CD8-positive, alpha-beta memory T cell (primary cell): ENCODE measurements around the gene PTPRT. TPM values are rescaled to one million over a fixed set of nuclear protein-coding genes. Genes with fewer than 3 reads are reported as not detected.

Experiments used
- CTCF ChIA-PET: fragments of 350-600 bp; sonication (Branson Sonifier 250); formaldehyde crosslinking; loops from one replicate; lab custom pipeline; 2021; ENCODE audit warnings: antibody characterized with exemption; lab: Charles Lee
- POLR2A ChIA-PET: fragments of 350-600 bp; sonication (Branson Sonifier 250); formaldehyde crosslinking; loops from one replicate; lab custom pipeline; 2021; ENCODE audit warnings: antibody characterized with exemption; lab: Charles Lee
- DNase-seq, 5 donors: peaks; one replicate each; pipeline versions ENCODE4 v3.0.0 to v3.0.0-alpha.2; 2020 to 2022; ENCODE audit warnings: mixed read lengths in 1 of 5
- H3K27ac ChIP-seq: one replicate; pipeline ENCODE4 v1.7.0; 2013; ENCODE audit warnings: low read depth, mild to moderate bottlenecking, low read length, moderate library complexity
- H3K27me3 ChIP-seq: 2 replicates; pipeline ENCODE4 v1.7.0; 2013; ENCODE audit warnings: low read length, mild to moderate bottlenecking; ENCODE audit not compliant: insufficient read depth, poor library complexity, severe bottlenecking
- H3K36me3 ChIP-seq: 2 replicates; pipeline ENCODE4 v1.7.0; 2013; ENCODE audit warnings: mild to moderate bottlenecking, low read length, moderate library complexity; ENCODE audit not compliant: insufficient read depth
- H3K4me1 ChIP-seq: 2 replicates; pipeline ENCODE4 v1.7.0; 2013; ENCODE audit warnings: mild to moderate bottlenecking, low read length, moderate library complexity; ENCODE audit not compliant: insufficient read depth
- H3K4me3 ChIP-seq: 2 replicates; pipeline ENCODE4 v1.7.0; 2013; ENCODE audit warnings: mild to moderate bottlenecking, low read length
- H3K9me3 ChIP-seq: 2 replicates; pipeline ENCODE4 v1.7.0; 2013; ENCODE audit warnings: mild to moderate bottlenecking, low read length
- H3K27ac Mint-ChIP-seq, 8 donors: one replicate each; pipeline ENCODE4 v1.8.0; 2020 to 2021; ENCODE audit warnings: mixed read lengths in 8 of 8, mild to moderate bottlenecking in 6 of 8, inconsistent platforms in 3 of 8, moderate library complexity in 3 of 8
- H3K27me3 Mint-ChIP-seq, 2 donors: one replicate each; pipeline ENCODE4 v1.8.0; 2020 to 2021; ENCODE audit warnings: mixed read lengths in 2 of 2, mild to moderate bottlenecking in 1 of 2, moderate library complexity in 1 of 2
- H3K36me3 Mint-ChIP-seq, 3 donors: one replicate each; pipeline ENCODE4 v1.8.0; 2020 to 2021; ENCODE audit warnings: mixed read lengths in 3 of 3, inconsistent platforms in 1 of 3, mild to moderate bottlenecking in 1 of 3
- H3K4me1 Mint-ChIP-seq, 3 donors: one replicate each; pipeline ENCODE4 v1.8.0; 2020 to 2021; ENCODE audit warnings: mixed read lengths in 3 of 3, inconsistent platforms in 1 of 3, mild to moderate bottlenecking in 1 of 3
- H3K4me3 Mint-ChIP-seq, 7 donors: one replicate each; pipeline ENCODE4 v1.8.0; 2020 to 2021; ENCODE audit warnings: mixed read lengths in 7 of 7, mild to moderate bottlenecking in 6 of 7, moderate library complexity in 4 of 7, inconsistent platforms in 2 of 7
- H3K9me3 Mint-ChIP-seq, 5 donors: one replicate each; pipeline ENCODE4 v1.8.0; 2020 to 2022; ENCODE audit warnings: mixed read lengths in 5 of 5, mild to moderate bottlenecking in 3 of 5, moderate library complexity in 2 of 5, inconsistent platforms in 1 of 5
- polyA plus RNA-seq: library from polyadenylated mRNA; unstranded; fragments of 300-500 nt; fragmentation: Illumina TruSeq; gene quantifications from one replicate; pipeline ENCODE4 v1.2.3, GENCODE V29; 2021
- total RNA-seq, 2 experiments: library from RNA; stranded (reverse); gene quantifications; one replicate each; pipeline ENCODE4 v1.2.3, GENCODE V29; 2021

The PTPRT gene
- total and polyA plus RNA-seq, 3 experiments from 2014 or later, result not detected

DNA sequence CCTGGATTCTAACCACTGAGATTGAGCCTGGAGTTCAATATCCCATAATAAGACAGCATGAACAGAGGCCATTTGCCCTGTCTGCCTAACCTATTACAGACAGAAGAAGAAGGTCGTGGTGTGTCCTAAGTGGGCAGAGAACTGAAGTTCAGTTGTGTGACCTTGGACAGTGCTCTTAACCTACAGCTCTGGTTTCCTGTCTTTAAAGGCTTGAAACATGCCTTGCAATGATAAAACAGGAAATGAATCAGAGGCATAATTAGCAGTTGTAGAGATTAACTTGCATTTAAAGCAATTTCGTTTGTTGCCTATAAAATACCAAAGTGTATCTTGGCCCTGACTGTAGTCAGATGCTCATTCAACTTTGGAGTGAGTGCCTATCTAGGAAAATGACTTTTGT, 1064.3 kb downstream of the PTPRT start:
- H3K9me3 Mint-ChIP-seq, result peaks cover 0 to 12% (median 0%) of the 10 kb centered on the region in 5 donors
- H3K4me1 Mint-ChIP-seq, result no peaks in the 10 kb centered on the region
- Histone ChIP-seq H3K27me3 (no peaks in the 10 kb centered on the region), H3K4me3 (no peak overlapping the region), H3K9me3 (no peaks in the 10 kb centered on the region), H3K36me3 (no peaks in the 10 kb centered on the region), H3K4me1 (no peaks in the 10 kb centered on the region), H3K27ac (no peak overlapping the region)
- H3K4me3 Mint-ChIP-seq, result no peak overlapping the region
- no peaks in the 10 kb centered on the region for H3K36me3 Mint-ChIP-seq
- ChIA-PET POLR2A (no interaction called here), CTCF (no interaction called here)
- H3K27me3 Mint-ChIP-seq, result peaks cover 0 to 2% of the 10 kb centered on the region in 2 donors
- no peak for DNase-seq
- no peak overlapping the region for H3K27ac Mint-ChIP-seq

DNA sequence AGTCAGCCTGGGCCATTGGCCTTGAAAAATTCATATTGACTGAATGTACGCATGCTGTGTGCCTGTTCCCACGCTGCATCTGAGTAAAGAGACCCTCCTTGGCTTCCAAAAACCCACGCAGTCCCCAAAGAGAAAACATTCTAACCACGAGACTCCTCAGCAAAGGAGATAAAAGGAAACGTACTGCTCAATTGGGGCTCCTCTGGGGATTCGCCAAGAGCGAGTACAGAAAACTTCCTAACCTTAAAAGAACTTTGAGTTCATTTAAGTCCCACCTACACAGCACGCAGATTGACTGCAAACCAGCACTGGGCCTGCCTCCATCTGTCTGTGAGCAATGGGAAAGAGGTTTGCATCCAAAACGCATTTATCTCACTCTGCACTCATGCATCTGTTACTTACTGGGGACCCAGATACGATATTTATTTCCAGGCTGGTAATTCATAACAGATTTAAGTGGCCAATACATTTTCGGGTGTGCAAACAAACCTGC, 1065.7 kb downstream of the PTPRT start:
- no peak overlapping the region for H3K27ac Mint-ChIP-seq
- Histone ChIP-seq H3K27me3 (no peaks in the 10 kb centered on the region), H3K4me3 (no peak overlapping the region), H3K36me3 (no peaks in the 10 kb centered on the region), H3K27ac (no peak overlapping the region), H3K9me3 (no peaks in the 10 kb centered on the region), H3K4me1 (no peaks in the 10 kb centered on the region)
- POLR2A ChIA-PET, result no interaction called here
- CTCF ChIA-PET, result no interaction called here
- H3K27me3 Mint-ChIP-seq, result peaks cover 0 to 2% of the 10 kb centered on the region in 2 donors
- peaks cover 0 to 12% (median 0%) of the 10 kb centered on the region in 5 donors for H3K9me3 Mint-ChIP-seq
- DNase-seq, result no peak
- H3K4me1 Mint-ChIP-seq, result no peaks in the 10 kb centered on the region
- H3K4me3 Mint-ChIP-seq, result no peak overlapping the region
- H3K36me3 Mint-ChIP-seq, result no peaks in the 10 kb centered on the region

DNA sequence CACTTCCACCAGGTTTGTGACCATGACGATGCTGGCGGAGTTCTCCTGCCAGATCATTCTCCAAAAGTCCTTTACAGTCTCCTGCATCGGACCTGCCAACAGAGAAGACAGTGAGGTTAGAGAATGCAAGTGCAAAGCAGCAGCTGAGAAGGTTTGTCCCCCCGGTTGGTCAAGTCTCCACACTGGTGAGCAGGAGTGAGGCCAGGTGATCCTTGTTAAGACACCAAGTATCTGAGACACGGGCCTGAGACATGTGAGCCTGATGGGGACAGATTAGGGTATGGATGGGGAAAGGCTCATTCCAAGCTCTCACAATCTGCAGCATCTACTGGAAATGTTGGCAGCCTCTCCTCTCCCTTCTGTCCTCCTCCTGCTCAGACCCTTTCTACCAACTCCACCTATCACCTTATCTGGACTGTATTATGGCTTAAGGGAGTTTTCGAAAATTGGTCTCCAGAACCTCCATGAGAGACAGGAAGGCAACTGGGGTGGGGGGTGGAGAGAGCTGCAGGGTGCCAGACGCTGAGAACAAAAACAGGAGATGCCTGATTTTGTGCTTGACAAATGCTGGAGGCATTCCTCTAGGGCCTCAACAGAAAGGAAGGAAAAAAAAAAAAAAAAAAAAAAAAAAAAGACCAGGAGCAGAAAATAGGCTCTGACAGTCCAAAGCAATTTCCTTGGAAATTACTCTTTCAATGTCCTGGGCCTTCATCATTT, 1071.1 kb downstream of the PTPRT start:
- Histone ChIP-seq H3K4me1 (no peaks in the 10 kb centered on the region), H3K9me3 (no peaks in the 10 kb centered on the region), H3K36me3 (no peaks in the 10 kb centered on the region), H3K27me3 (no peaks in the 10 kb centered on the region), H3K27ac (no peak overlapping the region), H3K4me3 (no peak overlapping the region)
- CTCF ChIA-PET, result no interaction called here
- no peak overlapping the region for H3K27ac Mint-ChIP-seq
- H3K4me1 Mint-ChIP-seq, result no peaks in the 10 kb centered on the region
- peaks cover 0 to 2% of the 10 kb centered on the region in 2 donors for H3K27me3 Mint-ChIP-seq
- peaks cover 0 to 4% (median 1%) of the 10 kb centered on the region in 5 donors for H3K9me3 Mint-ChIP-seq
- DNase-seq, result no peak
- H3K4me3 Mint-ChIP-seq, result no peak overlapping the region
- no peaks in the 10 kb centered on the region for H3K36me3 Mint-ChIP-seq
- POLR2A ChIA-PET, result no interaction called here

DNA sequence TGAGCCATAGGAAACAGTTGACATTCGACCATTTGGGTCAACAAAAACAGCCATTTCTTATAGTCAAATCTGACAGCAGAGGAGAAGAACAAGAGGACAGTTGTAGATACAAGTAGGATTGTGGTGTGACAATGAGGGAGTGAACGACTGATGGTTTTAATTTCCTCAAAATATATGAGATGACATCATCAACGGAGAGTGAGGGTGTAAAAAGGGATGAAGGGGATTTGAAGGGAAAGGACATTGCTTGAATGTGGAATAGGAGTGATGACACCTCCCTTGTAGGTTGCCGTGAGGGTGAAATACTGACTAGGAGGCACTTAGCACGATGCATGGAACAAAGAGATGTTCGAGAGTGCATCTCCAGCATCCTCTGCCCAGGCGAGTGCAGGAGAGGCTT, 1071.7 kb downstream of the PTPRT start:
- H3K4me1 Mint-ChIP-seq, result no peaks in the 10 kb centered on the region
- no peaks in the 10 kb centered on the region for H3K27me3 ChIP-seq
- no peaks in the 10 kb centered on the region for H3K36me3 Mint-ChIP-seq
- ChIA-PET POLR2A (no interaction called here), CTCF (no interaction called here)
- H3K4me3 Mint-ChIP-seq, result no peak overlapping the region
- peaks cover 0 to 4% (median 2%) of the 10 kb centered on the region in 5 donors for H3K9me3 Mint-ChIP-seq
- peaks cover 0 to 2% of the 10 kb centered on the region in 2 donors for H3K27me3 Mint-ChIP-seq
- no peaks in the 10 kb centered on the region for H3K36me3 ChIP-seq
- DNase-seq, result no peak
- H3K9me3 ChIP-seq, result no peaks in the 10 kb centered on the region
- no peak overlapping the region for H3K4me3 ChIP-seq
- no peak overlapping the region for H3K27ac ChIP-seq
- no peak overlapping the region for H3K27ac Mint-ChIP-seq
- H3K4me1 ChIP-seq, result no peaks in the 10 kb centered on the region

DNA sequence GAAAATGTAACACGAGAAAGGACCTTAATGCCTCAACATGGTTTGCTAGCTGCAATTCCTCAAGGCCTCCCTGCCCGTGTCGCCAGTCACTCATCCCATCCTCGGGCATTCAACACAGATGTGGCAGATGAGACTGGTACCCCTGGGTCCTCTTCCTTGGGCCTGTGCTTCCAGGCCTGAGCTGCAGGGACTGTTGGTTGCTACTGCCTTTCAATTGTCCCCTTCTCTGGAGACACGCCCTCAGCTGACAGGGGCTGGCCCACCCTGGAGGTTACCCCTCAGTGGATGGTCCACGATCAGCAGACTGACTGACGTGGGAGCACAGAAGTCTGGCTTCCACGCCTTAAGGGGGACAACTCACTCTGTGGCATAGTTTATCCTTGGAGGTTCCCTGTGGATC, 1076.5 kb downstream of the PTPRT start:
- H3K27ac ChIP-seq, result no peak overlapping the region

DNA sequence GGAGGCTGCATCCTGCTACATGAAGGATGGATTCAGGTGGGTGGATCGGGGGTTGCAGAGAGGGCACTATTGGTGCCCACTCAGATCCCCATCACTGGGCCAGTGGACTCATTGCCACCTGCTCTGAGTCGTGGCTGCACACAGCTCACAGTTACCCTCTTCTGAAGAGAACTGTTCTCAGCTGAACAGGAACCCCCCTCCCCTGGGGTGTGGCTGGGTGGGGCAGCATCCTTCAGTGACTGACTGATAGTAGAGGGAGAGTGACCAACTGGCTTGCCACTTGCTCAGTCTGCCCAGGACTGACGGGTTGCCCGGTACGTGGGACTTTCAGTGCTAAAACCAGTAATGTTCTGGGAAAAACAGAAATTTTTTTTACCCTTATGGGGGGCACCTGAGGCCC, 1077.5 kb downstream of the PTPRT start:
- Histone ChIP-seq H3K9me3 (no peaks in the 10 kb centered on the region), H3K27me3 (no peaks in the 10 kb centered on the region), H3K27ac (no peak overlapping the region), H3K36me3 (no peaks in the 10 kb centered on the region), H3K4me1 (no peaks in the 10 kb centered on the region), H3K4me3 (no peak overlapping the region)
- CTCF ChIA-PET, result no interaction called here
- H3K4me3 Mint-ChIP-seq, result no peak overlapping the region
- peaks cover 0 to 5% (median 3%) of the 10 kb centered on the region in 5 donors for H3K9me3 Mint-ChIP-seq
- H3K36me3 Mint-ChIP-seq, result no peaks in the 10 kb centered on the region
- POLR2A ChIA-PET, result no interaction called here
- no peak overlapping the region for H3K27ac Mint-ChIP-seq
- no peaks in the 10 kb centered on the region for H3K4me1 Mint-ChIP-seq
- peaks cover 0 to 2% of the 10 kb centered on the region in 2 donors for H3K27me3 Mint-ChIP-seq
- DNase-seq, result no peak

More for the DNA sequence above, 1076.5 kb downstream of the PTPRT start:
- no peaks in the 10 kb centered on the region for H3K27me3 ChIP-seq
- ChIA-PET CTCF (no interaction called here), POLR2A (no interaction called here)
- H3K36me3 ChIP-seq, result no peaks in the 10 kb centered on the region
- Mint-ChIP-seq H3K27me3 (peaks cover 0 to 2% of the 10 kb centered on the region in 2 donors), H3K4me1 (no peaks in the 10 kb centered on the region), H3K36me3 (no peaks in the 10 kb centered on the region), H3K9me3 (peaks cover 0 to 5% (median 2%) of the 10 kb centered on the region in 5 donors), H3K4me3 (no peak overlapping the region), H3K27ac (no peak overlapping the region)
- H3K9me3 ChIP-seq, result no peaks in the 10 kb centered on the region
- H3K4me1 ChIP-seq, result no peaks in the 10 kb centered on the region
- no peak overlapping the region for H3K4me3 ChIP-seq
- no peak for DNase-seq

DNA sequence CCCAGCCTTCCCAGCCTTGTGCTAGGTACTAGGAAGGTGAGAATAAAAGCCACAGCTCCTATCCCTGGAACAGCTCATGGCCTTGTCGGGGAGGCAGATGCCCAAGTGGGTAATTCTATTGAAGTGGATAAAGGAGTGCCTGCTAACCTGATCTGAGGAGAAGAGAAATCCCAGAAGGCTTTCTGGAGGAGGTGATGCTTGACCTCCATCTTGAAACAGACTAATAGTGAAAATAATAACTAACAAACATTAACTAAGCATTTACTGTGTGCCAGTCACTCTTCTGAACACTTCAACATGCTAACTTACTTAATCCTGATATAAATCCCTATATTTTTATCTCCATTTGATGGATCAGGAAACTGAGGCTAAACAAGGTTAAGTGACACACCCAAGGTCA, 1078.4 kb downstream of the PTPRT start:
- POLR2A ChIA-PET, result no interaction called here

DNA sequence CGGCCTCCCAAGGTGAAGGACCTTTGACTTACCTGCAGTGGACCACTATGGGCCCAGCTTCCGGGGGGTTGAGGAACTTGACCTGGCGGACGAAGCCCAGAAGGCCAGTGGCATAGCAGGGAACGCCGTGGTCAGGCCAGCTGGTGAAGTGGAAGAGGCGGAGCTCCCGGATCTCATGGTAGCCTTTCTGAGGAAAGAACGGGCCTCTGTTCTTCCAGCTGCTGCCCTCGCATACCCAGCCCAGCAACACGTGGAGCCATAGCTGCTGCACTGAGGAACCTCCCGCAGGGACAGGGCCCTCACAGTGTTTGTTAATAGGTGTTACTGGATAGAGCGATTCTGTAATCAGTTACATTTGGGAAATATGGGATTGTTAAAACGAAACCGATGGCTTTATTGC, 1079.4 kb downstream of the PTPRT start:
- Histone ChIP-seq H3K4me3 (no peak overlapping the region), H3K4me1 (no peaks in the 10 kb centered on the region), H3K36me3 (no peaks in the 10 kb centered on the region), H3K9me3 (no peaks in the 10 kb centered on the region), H3K27me3 (no peaks in the 10 kb centered on the region), H3K27ac (no peak overlapping the region)
- Mint-ChIP-seq H3K4me3 (no peak overlapping the region), H3K4me1 (no peaks in the 10 kb centered on the region), H3K27ac (no peak overlapping the region), H3K9me3 (peaks cover 0 to 9% (median 3%) of the 10 kb centered on the region in 5 donors), H3K27me3 (peaks cover 0 to 2% of the 10 kb centered on the region in 2 donors), H3K36me3 (no peaks in the 10 kb centered on the region)
- no peak for DNase-seq
- ChIA-PET CTCF (no interaction called here), POLR2A (no interaction called here)

More for the DNA sequence above, 1078.4 kb downstream of the PTPRT start:
- H3K9me3 ChIP-seq, result no peaks in the 10 kb centered on the region
- H3K27ac Mint-ChIP-seq, result no peak overlapping the region
- peaks cover 0 to 2% of the 10 kb centered on the region in 2 donors for H3K27me3 Mint-ChIP-seq
- no peak for DNase-seq
- no peaks in the 10 kb centered on the region for H3K27me3 ChIP-seq
- no peak overlapping the region for H3K4me3 ChIP-seq
- H3K4me1 Mint-ChIP-seq, result no peaks in the 10 kb centered on the region
- CTCF ChIA-PET, result no interaction called here
- no peak overlapping the region for H3K27ac ChIP-seq
- no peaks in the 10 kb centered on the region for H3K4me1 ChIP-seq
- no peak overlapping the region for H3K4me3 Mint-ChIP-seq
- H3K9me3 Mint-ChIP-seq, result peaks cover 0 to 9% (median 4%) of the 10 kb centered on the region in 5 donors
- no peaks in the 10 kb centered on the region for H3K36me3 ChIP-seq
- H3K36me3 Mint-ChIP-seq, result no peaks in the 10 kb centered on the region
